ENCODE data around the gene COLGALT1. TPM values are rescaled to one million over a fixed set of nuclear protein-coding genes. Genes with fewer than 3 reads are reported as not detected.

The COLGALT1 gene
- total RNA-seq, result 22.8 TPM

GRCh38 chr19:17555480-17555928 is at the start of gene COLGALT1:
Gene COLGALT1, plus strand, starts transcription at chr19:17555649. Its CDS starts 65 bp downstream, at chr19:17555714.

Other genes starting within 250 kb of the COLGALT1 start
- 16.8 TPM for gene MRPL34, start 249.8 kb upstream of the COLGALT1 start, total RNA-seq
- 10.8 TPM for gene DDA1, start 246.1 kb upstream of the COLGALT1 start, total RNA-seq
- gene ANO8, start 220.8 kb upstream of the COLGALT1 start, total RNA-seq, result 24.9 TPM
- 15.0 TPM for gene GTPBP3, start 218.1 kb upstream of the COLGALT1 start, total RNA-seq
- 1.2 TPM for gene PLVAP, start 178.3 kb upstream of the COLGALT1 start, total RNA-seq
- gene CCDC194, start 161.5 kb upstream of the COLGALT1 start, total RNA-seq, result not detected
- gene BST2, start 150.0 kb upstream of the COLGALT1 start, total RNA-seq, result 3.2 TPM
- gene MVB12A, start 135.6 kb upstream of the COLGALT1 start, total RNA-seq, result 20.8 TPM
- 1.8 TPM for gene TMEM221, start 107.0 kb upstream of the COLGALT1 start, total RNA-seq
- not detected for gene NXNL1, start 94.7 kb upstream of the COLGALT1 start, total RNA-seq
- gene SLC27A1, start 85.1 kb upstream of the COLGALT1 start, total RNA-seq, result 13.6 TPM
- gene PGLS, start 44.0 kb upstream of the COLGALT1 start, total RNA-seq, result 33.7 TPM
- gene UNC13A, start 132.7 kb downstream of the COLGALT1 start, total RNA-seq, result 69.7 TPM
- gene MAP1S, start 163.8 kb downstream of the COLGALT1 start, total RNA-seq, result 29.5 TPM
- gene FCHO1, start 195.8 kb downstream of the COLGALT1 start, total RNA-seq, result 30.0 TPM
- gene B3GNT3, start 239.5 kb downstream of the COLGALT1 start, total RNA-seq, result 0.46 TPM